ENCODE data around the gene COL6A5. TPM values are rescaled to one million over a fixed set of nuclear protein-coding genes. Genes with fewer than 3 reads are reported as not detected.

COL6A5 gene
- 0.10 and 0.14 TPM in 2 replicates for total RNA-seq (ENCODE audit: low replicate concordance)
- long read RNA-seq, partial matches to known transcripts, result 1 of 1 reads
- long read RNA-seq, other reads (novel, unspliced or antisense), result 0 of 1 reads

- peaks cover 71% of the 10 kb centered on the region for H3K27me3 Mint-ChIP-seq
These were observed at the start of gene COL6A5 for GRCh38 chr3:130345487-130346079. Gene COL6A5 (plus strand): TSS chr3:130345672. CDS start chr3:130373639, 27,967 bp downstream.

GRCh38 chr3:130299531-130299930 is 45.9 kb upstream of the COL6A5 start:
- H3K27me3 Mint-ChIP-seq, result peaks cover 36% of the 10 kb centered on the region
- no peaks in the 10 kb centered on the region for H3K36me3 Mint-ChIP-seq
- DNase-seq (ENCODE audit: extremely low spot score, unreplicated experiment), result no peak
- H3K4me3 Mint-ChIP-seq, result no peak overlapping the region
- TF ChIP-seq, protein P1, sequence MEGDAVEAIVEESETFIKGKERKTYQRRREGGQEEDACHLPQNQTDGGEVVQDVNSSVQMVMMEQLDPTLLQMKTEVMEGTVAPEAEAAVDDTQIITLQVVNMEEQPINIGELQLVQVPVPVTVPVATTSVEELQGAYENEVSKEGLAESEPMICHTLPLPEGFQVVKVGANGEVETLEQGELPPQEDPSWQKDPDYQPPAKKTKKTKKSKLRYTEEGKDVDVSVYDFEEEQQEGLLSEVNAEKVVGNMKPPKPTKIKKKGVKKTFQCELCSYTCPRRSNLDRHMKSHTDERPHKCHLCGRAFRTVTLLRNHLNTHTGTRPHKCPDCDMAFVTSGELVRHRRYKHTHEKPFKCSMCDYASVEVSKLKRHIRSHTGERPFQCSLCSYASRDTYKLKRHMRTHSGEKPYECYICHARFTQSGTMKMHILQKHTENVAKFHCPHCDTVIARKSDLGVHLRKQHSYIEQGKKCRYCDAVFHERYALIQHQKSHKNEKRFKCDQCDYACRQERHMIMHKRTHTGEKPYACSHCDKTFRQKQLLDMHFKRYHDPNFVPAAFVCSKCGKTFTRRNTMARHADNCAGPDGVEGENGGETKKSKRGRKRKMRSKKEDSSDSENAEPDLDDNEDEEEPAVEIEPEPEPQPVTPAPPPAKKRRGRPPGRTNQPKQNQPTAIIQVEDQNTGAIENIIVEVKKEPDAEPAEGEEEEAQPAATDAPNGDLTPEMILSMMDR (conservative IDR thresholded peaks at IDR 0.05), result no peak
- no peaks in the 10 kb centered on the region for H3K4me1 Mint-ChIP-seq (ENCODE audit: unreplicated experiment)
- no peaks in the 10 kb centered on the region for H3K9me3 Mint-ChIP-seq
- no peak overlapping the region for H3K27ac Mint-ChIP-seq

More at GRCh38 chr3:130345487-130346079, at the start of gene COL6A5:
- Mint-ChIP-seq H3K9me3 (peaks cover 5% of the 10 kb centered on the region), H3K4me3 (no peak within 1 kb of the TSS), H3K27ac (no peak within 1 kb of the TSS), H3K4me1 (ENCODE audit: unreplicated experiment) (no peaks in the 10 kb centered on the region), H3K36me3 (no peaks in the 10 kb centered on the region)
- TF ChIP-seq, protein P1 (conservative IDR thresholded peaks at IDR 0.05), result no peak
- no peak for DNase-seq (ENCODE audit: extremely low spot score, unreplicated experiment)

- Mint-ChIP-seq H3K36me3 (no peaks in the 10 kb centered on the region), H3K27me3 (peaks cover 48% of the 10 kb centered on the region), H3K27ac (no peak overlapping the region), H3K4me3 (no peak overlapping the region), H3K9me3 (no peaks in the 10 kb centered on the region), H3K4me1 (ENCODE audit: unreplicated experiment) (no peaks in the 10 kb centered on the region)
- TF ChIP-seq, protein P1 (conservative IDR thresholded peaks at IDR 0.05), result no peak
- no peak for DNase-seq (ENCODE audit: extremely low spot score, unreplicated experiment)
These were observed 44.6 kb upstream of the COL6A5 start for GRCh38 chr3:130300888-130301287.

DNA sequence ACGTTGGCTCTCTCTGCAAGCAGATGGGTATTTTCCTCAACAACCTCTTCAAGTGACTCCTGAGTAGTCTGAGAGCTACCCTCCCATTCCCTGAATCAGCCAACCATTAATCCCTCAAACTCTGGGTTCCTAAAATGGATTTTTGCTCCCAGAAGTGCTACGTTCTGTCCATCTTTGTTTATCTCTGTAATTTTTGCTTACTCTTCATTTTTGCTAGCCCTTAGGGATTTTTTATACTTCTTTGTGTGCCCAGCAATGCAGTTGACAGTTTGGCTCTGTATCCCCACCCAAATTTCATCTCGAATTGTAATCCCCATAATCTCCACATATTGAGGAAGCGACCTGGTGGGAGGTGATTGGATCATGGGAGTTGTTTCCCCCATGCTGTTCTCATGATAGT is 35.4 kb upstream of the COL6A5 start:
- Mint-ChIP-seq H3K9me3 (no peaks in the 10 kb centered on the region), H3K4me1 (ENCODE audit: unreplicated experiment) (no peaks in the 10 kb centered on the region), H3K27ac (no peak overlapping the region), H3K4me3 (no peak overlapping the region), H3K36me3 (no peaks in the 10 kb centered on the region), H3K27me3 (peaks cover 22% of the 10 kb centered on the region)
- no peak for DNase-seq (ENCODE audit: extremely low spot score, unreplicated experiment)
- TF ChIP-seq, protein P1 (conservative IDR thresholded peaks at IDR 0.05), result no peak

- no peaks in the 10 kb centered on the region for H3K9me3 Mint-ChIP-seq
- TF ChIP-seq, protein P1 (conservative IDR thresholded peaks at IDR 0.05), result no peak
- H3K27me3 Mint-ChIP-seq, result peaks cover 9% of the 10 kb centered on the region
- DNase-seq (ENCODE audit: extremely low spot score, unreplicated experiment), result no peak
- no peaks in the 10 kb centered on the region for H3K4me1 Mint-ChIP-seq (ENCODE audit: unreplicated experiment)
- H3K27ac Mint-ChIP-seq, result no peak overlapping the region
- H3K36me3 Mint-ChIP-seq, result no peaks in the 10 kb centered on the region
- no peak overlapping the region for H3K4me3 Mint-ChIP-seq
These were observed 33.1 kb upstream of the COL6A5 start for GRCh38 chr3:130312374-130312773.

Data from type B pancreatic cell (in vitro differentiated cells).